Glutamatergic neuron (in vitro differentiated cells): Measurements from ENCODE around the gene FUT3. TPM values are rescaled to one million over a fixed set of nuclear protein-coding genes. Genes with fewer than 3 reads are reported as not detected.

Experiments used
- DNase-seq: peaks from one replicate; pipeline ENCODE4 v3.0.0; 2022
- H3K27ac Mint-ChIP-seq: one replicate; pipeline ENCODE4 v1.8.0; 2020; ENCODE audit warnings: mild to moderate bottlenecking, mixed read lengths, inconsistent platforms; ENCODE audit not compliant: unreplicated experiment
- H3K27me3 Mint-ChIP-seq: one replicate; pipeline ENCODE4 v1.8.0; 2020; ENCODE audit warnings: mild to moderate bottlenecking, moderate library complexity, mixed read lengths, inconsistent platforms; ENCODE audit not compliant: unreplicated experiment
- H3K36me3 Mint-ChIP-seq: one replicate; pipeline ENCODE4 v1.8.0; 2020; ENCODE audit warnings: mild to moderate bottlenecking, mixed read lengths, inconsistent platforms; ENCODE audit not compliant: unreplicated experiment
- H3K4me1 Mint-ChIP-seq: one replicate; pipeline ENCODE4 v1.8.0; 2020; ENCODE audit warnings: mild to moderate bottlenecking, low read depth, mixed read lengths, inconsistent platforms; ENCODE audit not compliant: unreplicated experiment
- H3K4me3 Mint-ChIP-seq: one replicate; pipeline ENCODE4 v1.8.0; 2020; ENCODE audit warnings: mild to moderate bottlenecking, mixed read lengths, inconsistent platforms; ENCODE audit not compliant: unreplicated experiment
- H3K9me3 Mint-ChIP-seq: one replicate; pipeline ENCODE4 v1.8.0; 2020; ENCODE audit warnings: mild to moderate bottlenecking, moderate library complexity, mixed read lengths, inconsistent platforms; ENCODE audit not compliant: unreplicated experiment
- CTCF ChIP-seq: fragments of 200-600 bp; sonication (generic); IDR thresholded peaks from one replicate; pipeline ENCODE4 v1.5.0; 2021; ENCODE audit not compliant: partially characterized antibody, unreplicated experiment
- total RNA-seq: library from RNA; stranded (reverse); fragmentation: NEBNext Ultra II Directional; extraction: Animal tissue kit (Norgen Biotek cat#: 25700); gene quantifications from one replicate; pipeline ENCODE4 v1.2.1, GENCODE V29; 2021; ENCODE audit not compliant: unreplicated experiment

The FUT3 gene
- total RNA-seq, 1 donor from 2014 or later, result not detected

GRCh38 chr19:5838353-5839064 is 12.7 kb downstream of the FUT3 start:
- no peak for DNase-seq
- Mint-ChIP-seq H3K36me3 (no peaks in the 10 kb centered on the region), H3K9me3 (no peaks in the 10 kb centered on the region), H3K27ac (no peak overlapping the region), H3K4me3 (no peak overlapping the region), H3K4me1 (no peaks in the 10 kb centered on the region), H3K27me3 (peaks cover 2% of the 10 kb centered on the region)
- no peak for TF ChIP-seq CTCF

GRCh38 chr19:5837761-5838352 is 13.4 kb downstream of the FUT3 start:
- DNase-seq, result no peak
- Mint-ChIP-seq H3K36me3 (no peaks in the 10 kb centered on the region), H3K27me3 (peaks cover 2% of the 10 kb centered on the region), H3K4me1 (no peaks in the 10 kb centered on the region), H3K9me3 (no peaks in the 10 kb centered on the region), H3K27ac (no peak overlapping the region), H3K4me3 (no peak overlapping the region)
- no peak for TF ChIP-seq CTCF

- Mint-ChIP-seq H3K27ac (no peak overlapping the region), H3K4me3 (no peak overlapping the region), H3K9me3 (peaks cover 5% of the 10 kb centered on the region), H3K4me1 (no peaks in the 10 kb centered on the region), H3K36me3 (no peaks in the 10 kb centered on the region), H3K27me3 (peaks cover 8% of the 10 kb centered on the region)
- TF ChIP-seq CTCF, result no peak
- no peak for DNase-seq
Measured at GRCh38 chr19:5832527-5833216, 18.6 kb downstream of the FUT3 start.

- DNase-seq, result no peak
- Mint-ChIP-seq H3K36me3 (no peaks in the 10 kb centered on the region), H3K4me3 (no peak overlapping the region), H3K4me1 (no peaks in the 10 kb centered on the region), H3K9me3 (peaks cover 8% of the 10 kb centered on the region), H3K27me3 (peaks cover 10% of the 10 kb centered on the region), H3K27ac (no peak overlapping the region)
- TF ChIP-seq CTCF, result no peak
Measured at GRCh38 chr19:5832061-5832460, 19.2 kb downstream of the FUT3 start.

- Mint-ChIP-seq H3K27ac (no peak overlapping the region), H3K9me3 (peaks cover 8% of the 10 kb centered on the region), H3K27me3 (peaks cover 10% of the 10 kb centered on the region), H3K4me3 (no peak overlapping the region), H3K36me3 (no peaks in the 10 kb centered on the region), H3K4me1 (no peaks in the 10 kb centered on the region)
- no peak for DNase-seq
- no peak for TF ChIP-seq CTCF
Measured at GRCh38 chr19:5831159-5831558, 20.1 kb downstream of the FUT3 start.
